Parathyroid adenoma (tissue), 2 donors: ENCODE results near the gene GPANK1.
A peak's percentile ranks its signal among the peaks of the same experiment; 100 is the strongest.

Experiments
- H2AFZ ChIP-seq: fragments of 300-600 bp; sonication (generic); one replicate; pipeline ENCODE4 v1.7.0; 2017; ENCODE audit warnings: antibody characterized with exemption, mild to moderate bottlenecking
- H3K27ac ChIP-seq: fragments of 300-600 bp; sonication (generic); one replicate; pipeline ENCODE4 v1.7.0; 2017
- H3K27me3 ChIP-seq: fragments of 300-600 bp; sonication (generic); one replicate; pipeline ENCODE4 v1.7.0; 2017; ENCODE audit warnings: low read length; ENCODE audit not compliant: control insufficient read depth, insufficient read depth
- H3K36me3 ChIP-seq: fragments of 300-600 bp; sonication (generic); one replicate; pipeline ENCODE4 v1.7.0; 2017; ENCODE audit warnings: low read length; ENCODE audit not compliant: control insufficient read depth, insufficient read depth
- H3K4me1 ChIP-seq: fragments of 300-600 bp; sonication (generic); one replicate; pipeline ENCODE4 v1.7.0; 2017; ENCODE audit warnings: control low read depth
- H3K4me2 ChIP-seq: fragments of 300-600 bp; sonication (generic); one replicate; pipeline ENCODE4 v1.7.0; 2017; ENCODE audit warnings: low read length
- H3K4me3 ChIP-seq: fragments of 300-600 bp; sonication (generic); one replicate; pipeline ENCODE4 v1.7.0; 2017; ENCODE audit warnings: low read depth, low read length
- H3K79me2 ChIP-seq: fragments of 300-600 bp; sonication (generic); one replicate; pipeline ENCODE4 v1.7.0; 2017; ENCODE audit warnings: control low read depth
- H3K9ac ChIP-seq: fragments of 300-600 bp; sonication (generic); one replicate; pipeline ENCODE4 v1.7.0; 2017; ENCODE audit warnings: mild to moderate bottlenecking
- H3K9me3 ChIP-seq: fragments of 300-600 bp; sonication (generic); one replicate; pipeline ENCODE4 v1.7.0; 2017; ENCODE audit warnings: low read length; ENCODE audit not compliant: control insufficient read depth
- CTCF ChIP-seq: fragments of 300-600 bp; sonication (generic); IDR thresholded peaks from one replicate; pipeline ENCODE4 v1.7.0; 2017; ENCODE audit warnings: antibody characterized with exemption, mild to moderate bottlenecking
- donor health status: primary hyperparathyroidism.

GPANK1 gene

DNA sequence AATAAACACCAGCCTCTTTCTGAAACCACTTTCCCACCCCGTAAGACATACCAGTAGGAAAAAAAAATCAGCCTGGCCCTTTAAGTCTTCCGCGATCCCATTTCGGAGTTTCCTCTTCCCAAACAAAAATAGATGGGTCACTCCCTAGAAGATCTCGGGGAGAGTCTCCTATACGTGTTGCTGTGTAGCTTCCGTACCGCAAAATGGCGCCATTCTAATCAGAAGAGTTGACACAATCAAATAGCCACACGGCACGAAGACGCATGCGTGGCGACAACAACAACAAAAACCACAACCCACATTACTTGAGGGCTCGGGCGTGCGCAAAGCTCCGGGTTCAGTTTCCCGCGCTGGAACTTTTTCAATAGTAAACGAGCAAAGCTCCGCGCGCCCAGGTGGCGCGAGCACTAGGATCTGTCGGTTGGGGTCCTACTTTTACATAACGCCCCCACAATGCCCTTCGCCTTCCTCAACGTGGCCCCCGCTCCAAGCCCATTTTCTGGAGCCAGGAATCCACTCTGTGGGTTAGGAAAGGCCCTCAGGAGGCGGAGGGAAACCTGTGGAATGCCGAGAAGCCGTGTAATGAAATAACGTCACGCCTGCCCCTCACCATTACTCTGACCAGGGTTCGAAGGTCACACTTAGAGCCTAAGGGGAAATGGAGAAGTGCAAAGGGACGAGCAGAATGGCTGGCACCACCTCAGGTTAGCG lies at the start of gene GPANK1:
TSS of gene GPANK1 (minus strand) at position 208 of the 711 bp plus-strand sequence. CDS start 519 bp downstream, outside the sequence.
- Histone ChIP-seq H3K27me3 (no peaks in the 10 kb centered on the region), H3K4me2 (peak within 1 kb of the TSS; percentile 99), H3K79me2 (peaks cover 22% of the 10 kb centered on the region), H3K4me1 (peaks cover 12% of the 10 kb centered on the region), H3K36me3 (no peaks in the 10 kb centered on the region), H3K4me3 (peak within 1 kb of the TSS; percentile 99), H2AFZ (peak within 1 kb of the TSS; percentile 92), H3K9ac (peak within 1 kb of the TSS; percentile 38), H3K9me3 (no peaks in the 10 kb centered on the region), H3K27ac (peak within 1 kb of the TSS; percentile 99)
- TF ChIP-seq CTCF = no peak

DNA sequence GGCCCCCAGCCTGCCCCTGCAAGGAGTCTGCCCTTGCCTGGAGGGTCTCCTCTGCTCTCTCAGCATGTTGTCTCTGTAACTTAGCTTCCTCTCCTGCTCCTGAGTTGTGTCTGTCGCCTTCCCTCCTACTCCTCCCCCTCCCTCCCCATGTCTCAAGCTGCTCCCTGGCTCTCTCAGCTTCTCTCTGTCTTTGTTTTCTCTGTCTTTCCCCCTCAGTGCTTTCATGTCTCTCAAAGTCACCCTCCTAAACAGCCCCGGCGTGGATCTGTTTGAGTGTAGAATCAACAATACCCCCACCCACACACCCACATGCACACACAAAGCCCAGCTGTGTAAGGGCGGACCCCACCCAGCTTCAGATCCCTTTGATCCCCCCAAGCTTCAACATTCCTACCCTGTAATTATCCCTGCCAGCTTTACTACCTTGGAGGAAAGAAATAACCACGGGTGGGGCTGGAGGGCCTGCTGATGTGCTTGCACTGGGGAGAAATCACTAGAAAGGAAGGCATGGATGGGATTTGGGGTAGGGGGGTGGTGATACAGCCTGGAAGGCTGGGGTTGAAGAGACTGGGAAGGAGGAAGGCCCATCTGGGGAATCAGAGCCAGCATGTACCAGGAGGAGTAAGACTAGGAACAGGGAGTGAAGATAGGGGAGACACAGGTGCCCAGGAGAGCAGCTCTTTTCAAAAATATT lies 49.3 kb upstream of the GPANK1 start:
- Histone ChIP-seq H3K4me3 (no peak overlapping the region), H3K27me3 (no peaks in the 10 kb centered on the region), H2AFZ (peak overlapping the region; percentile 16), H3K36me3 (no peaks in the 10 kb centered on the region), H3K4me1 (peaks cover 14% of the 10 kb centered on the region), H3K9me3 (no peaks in the 10 kb centered on the region), H3K79me2 (no peaks in the 10 kb centered on the region), H3K9ac (no peak overlapping the region), H3K27ac (no peak overlapping the region), H3K4me2 (no peak overlapping the region)
- TF ChIP-seq CTCF = no peak

DNA sequence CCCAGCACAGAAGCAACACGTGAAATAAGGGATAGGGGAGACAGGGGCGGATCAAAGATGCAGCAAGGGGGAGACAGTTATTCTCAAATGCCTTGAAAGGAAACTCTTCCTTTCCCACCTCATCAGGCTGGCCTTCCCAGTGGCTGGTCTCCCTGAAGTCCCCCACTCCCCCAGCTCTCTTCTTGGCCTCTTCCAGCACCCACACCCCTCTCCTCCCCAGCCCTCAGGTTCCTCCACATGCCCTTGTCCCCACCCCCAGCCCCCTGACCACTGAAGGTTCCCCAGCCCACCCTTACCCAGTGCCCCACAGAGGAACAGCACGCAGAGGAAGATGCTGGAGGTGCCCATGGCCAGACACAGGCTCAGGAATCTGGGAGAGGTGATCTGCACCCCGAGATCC lies 48.7 kb upstream of the GPANK1 start:
- Histone ChIP-seq H3K9me3 (no peaks in the 10 kb centered on the region), H3K4me1 (peaks cover 9% of the 10 kb centered on the region), H3K27ac (no peak overlapping the region), H2AFZ (no peak overlapping the region), H3K4me3 (no peak overlapping the region), H3K4me2 (no peak overlapping the region), H3K27me3 (no peaks in the 10 kb centered on the region), H3K9ac (no peak overlapping the region), H3K36me3 (no peaks in the 10 kb centered on the region), H3K79me2 (no peaks in the 10 kb centered on the region)
- TF ChIP-seq CTCF = no peak

DNA sequence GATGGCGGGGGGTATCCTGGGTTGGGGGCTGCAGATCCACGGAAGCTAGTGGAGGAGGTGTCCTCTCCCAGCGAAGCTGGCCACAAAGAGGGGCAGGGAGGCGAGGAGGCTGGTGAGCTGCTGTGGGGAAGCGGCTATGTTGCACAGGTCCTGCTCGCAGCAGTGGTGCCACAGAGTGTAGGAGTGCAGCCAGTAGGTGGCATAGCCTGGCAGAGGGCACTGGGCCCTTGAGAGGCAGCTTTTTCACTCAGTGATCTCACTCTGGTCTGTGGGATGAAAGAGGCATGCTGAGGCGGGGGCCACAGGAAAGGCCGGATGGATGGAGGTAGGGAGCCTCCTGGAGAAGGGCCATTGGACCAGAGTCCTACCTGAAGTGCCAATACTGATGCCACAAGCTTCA lies 47.5 kb upstream of the GPANK1 start:
- no peaks in the 10 kb centered on the region for H3K9me3 ChIP-seq
- H3K27ac ChIP-seq = no peak overlapping the region
- H2AFZ ChIP-seq = no peak overlapping the region
- H3K4me1 ChIP-seq = no peaks in the 10 kb centered on the region
- H3K27me3 ChIP-seq = no peaks in the 10 kb centered on the region
- no peak for TF ChIP-seq CTCF
- no peaks in the 10 kb centered on the region for H3K36me3 ChIP-seq
- no peak overlapping the region for H3K9ac ChIP-seq
- H3K79me2 ChIP-seq = no peaks in the 10 kb centered on the region
- no peak overlapping the region for H3K4me2 ChIP-seq
- no peak overlapping the region for H3K4me3 ChIP-seq
